ENCODE measurements around the gene ATP8B1.

ATP8B1 gene

DNA sequence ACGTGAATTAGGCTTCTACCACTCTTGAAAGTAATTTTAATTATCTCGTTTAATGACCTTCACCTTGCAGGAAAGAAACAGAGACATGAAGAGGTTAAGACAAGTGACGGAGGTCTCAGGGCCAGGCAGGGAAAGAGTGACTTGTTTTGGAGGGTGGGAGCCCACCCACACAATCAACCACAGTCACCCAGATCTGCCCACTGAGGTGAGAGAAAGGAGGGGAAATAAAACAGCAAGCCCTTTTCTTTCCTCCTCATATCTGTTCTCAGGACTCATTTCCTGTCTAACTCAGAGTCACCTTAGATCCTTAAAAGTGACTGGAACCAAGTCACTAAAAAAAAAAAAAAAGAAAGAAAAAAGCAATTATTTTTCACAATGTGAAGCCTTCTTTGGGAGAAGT is 26.8 kb downstream of the ATP8B1 start:
- intact Hi-C loops (cut with DNase I): no loop called here
- DNase-seq: no peak

DNA sequence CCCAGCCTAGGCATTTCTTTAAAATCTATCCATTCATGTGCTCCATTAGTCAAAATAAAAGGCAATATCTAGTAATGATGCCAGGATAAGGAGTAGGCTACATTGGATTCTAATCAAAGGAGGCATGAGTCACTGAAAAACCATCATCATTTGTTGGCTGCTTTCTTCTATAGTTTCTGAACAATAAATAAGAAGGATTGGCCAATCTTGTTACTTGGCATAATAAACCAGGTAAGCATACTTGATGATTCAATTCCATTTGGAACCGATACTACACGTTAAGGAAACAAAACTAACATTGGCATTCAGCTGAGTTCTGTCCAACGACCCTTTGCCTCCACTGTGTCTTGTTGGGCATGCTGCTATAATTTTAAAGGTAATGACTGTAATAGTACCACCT is 27.2 kb downstream of the ATP8B1 start:
- intact Hi-C loops (cut with DNase I): no loop called here
- DNase-seq: no peak

DNA sequence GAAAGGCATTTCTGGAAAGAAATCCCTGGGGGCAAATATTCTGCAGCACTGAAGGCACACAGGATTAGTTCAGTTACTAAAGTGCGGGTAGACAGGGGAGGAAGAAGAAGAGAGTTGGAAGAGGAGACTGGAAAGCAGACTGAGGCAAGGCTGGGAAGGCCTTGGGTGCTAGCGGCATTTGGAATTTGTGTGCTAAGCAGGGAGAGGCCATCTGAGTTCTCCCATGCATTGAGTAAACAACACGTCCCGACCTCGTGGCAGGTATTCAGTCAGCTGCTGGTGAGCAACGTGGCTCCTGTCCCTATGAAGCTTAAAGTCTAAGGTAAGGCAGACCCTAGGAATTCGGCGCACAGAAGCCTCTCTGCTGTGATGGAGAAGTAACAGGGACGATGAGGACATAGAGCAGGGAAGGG is 30.7 kb downstream of the ATP8B1 start:
- DNase-seq: no peak
- intact Hi-C loops (cut with DNase I): no loop called here

DNA sequence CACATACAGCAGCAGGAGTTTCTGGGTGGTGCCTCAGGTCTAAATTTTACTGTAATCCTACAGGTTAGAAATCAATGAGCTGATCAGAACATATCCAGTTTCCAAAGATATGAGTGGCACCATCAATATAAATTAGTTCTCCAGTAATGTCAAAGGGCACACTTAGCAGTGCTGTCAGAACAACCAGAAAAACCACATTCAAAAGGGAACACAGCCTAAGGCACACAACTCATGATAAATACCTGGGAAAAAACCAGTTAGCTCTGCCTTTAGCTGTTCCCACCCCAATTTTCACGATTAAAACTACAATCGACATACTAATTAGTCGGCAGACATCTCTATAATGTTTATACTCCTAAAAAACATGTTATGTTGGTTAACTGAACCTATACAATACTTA is 31.5 kb downstream of the ATP8B1 start:
- intact Hi-C loops (cut with DNase I): no loop called here
- no peak for DNase-seq

DNA sequence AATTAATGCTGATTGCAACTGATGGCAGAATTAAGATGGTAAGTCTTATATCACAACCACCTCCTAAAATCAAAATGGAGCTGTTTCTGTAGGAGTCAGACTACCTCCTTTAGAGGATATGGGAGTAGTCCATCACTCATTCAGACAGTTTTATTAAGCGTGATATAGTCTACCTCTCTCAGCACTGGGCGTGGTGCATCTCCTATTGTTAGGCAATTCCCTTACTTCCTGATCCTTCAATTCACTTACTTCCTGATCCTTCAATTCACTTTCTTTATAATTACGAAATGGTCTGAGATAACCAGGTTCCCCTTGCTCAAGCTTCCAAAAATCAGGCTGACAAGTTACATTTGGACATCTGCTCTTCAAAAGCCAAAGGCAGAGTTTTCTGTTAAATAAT is 31.9 kb downstream of the ATP8B1 start:
- intact Hi-C loops (cut with DNase I): no loop called here
- DNase-seq: no peak

DNA sequence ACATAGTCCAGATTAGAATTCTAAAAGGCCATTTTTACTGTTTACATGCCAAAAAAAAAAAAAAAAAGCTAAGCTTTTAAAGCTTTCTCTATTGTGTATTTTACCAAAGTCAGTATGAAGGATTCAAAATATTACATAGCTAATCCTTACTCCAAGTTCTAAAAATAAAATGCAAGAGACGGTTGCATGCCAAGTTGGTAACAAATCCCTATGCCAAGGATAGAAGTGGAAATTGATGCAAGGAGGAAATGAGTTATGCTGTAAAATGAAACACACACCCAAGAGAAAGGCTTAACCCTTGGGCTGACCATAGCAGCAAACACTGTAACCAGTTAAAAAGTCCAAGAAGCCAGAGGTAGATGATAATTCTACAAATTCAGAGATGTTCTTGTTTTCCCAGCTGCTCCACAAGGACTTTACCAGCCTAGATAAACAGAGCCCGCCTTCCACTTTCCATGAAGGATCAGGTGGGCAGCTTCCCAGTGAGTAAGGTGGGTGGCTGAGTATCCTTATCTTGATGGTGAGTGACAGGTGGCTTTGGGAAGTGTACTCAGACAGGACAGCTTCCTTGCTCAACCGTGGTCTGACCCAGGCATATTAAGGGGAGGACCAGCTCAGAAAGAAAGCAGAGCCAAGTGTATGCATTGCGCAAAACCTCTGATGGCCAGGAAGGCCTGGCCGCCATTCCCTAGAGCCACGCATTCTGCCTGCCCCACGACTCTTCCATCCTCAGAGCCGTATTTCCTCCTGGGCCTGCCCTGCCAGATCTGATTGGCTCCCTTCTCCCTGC is 34.4 kb downstream of the ATP8B1 start:
- no peak for DNase-seq
- intact Hi-C loops (cut with DNase I): no loop called here

DNA sequence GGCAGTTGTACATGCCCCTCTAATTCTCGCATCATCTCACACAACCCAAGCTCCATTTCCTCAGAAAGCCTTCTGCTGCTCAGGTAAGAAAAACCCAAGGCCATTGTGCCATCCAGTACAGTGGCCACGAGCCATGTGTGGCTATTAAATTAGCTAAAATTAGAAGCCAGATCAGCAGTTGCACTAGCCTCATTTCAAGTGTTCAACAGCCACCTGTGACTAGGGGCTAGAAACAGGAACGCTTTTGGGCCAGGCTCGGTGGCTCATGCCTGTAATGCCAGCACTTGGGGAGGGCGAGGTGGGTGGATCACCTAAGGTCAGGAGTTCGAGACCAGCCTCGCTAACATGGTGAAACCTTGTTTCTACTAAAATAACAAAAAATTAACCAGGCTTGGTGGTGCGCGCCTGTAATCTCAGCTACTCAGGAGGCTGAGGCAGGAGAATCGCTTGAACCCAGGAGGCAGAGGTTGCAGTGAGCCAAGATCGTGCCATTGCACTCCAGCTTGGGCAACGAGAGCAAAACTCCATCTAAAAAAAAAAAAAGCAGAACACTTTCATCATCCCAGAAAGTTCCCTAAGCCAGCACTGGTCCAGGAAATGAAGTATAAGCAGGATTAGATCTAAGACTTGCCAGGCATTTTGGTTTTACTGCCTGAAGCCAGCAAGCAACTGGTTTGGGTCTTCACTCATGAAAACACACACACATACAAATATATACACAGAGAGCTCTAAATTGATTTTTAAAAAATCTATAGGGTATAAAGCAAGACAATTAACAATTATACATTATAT is 35.7 kb downstream of the ATP8B1 start:
- intact Hi-C loops (cut with DNase I): no loop called here
- DNase-seq: no peak

DNA sequence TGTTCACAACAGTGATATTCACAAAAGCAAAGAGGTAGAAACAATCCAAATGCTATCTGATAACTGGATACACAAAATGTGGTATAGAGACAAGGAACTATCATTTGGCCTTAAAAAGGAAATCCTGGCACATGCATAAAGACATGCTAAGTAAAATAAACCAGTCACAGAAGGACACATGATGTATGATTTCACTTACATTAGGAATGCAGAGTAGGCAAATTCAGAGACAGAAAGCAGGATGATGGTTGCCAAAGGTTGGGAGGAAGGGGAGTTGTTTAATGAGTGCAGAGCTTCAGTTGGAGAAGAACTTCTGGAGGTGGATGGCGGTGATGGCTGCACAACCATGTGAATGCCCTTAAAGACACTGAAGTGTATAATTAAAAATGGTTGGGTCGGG is 38.1 kb downstream of the ATP8B1 start:
- DNase-seq: no peak
- intact Hi-C loops (cut with DNase I): no loop called here

DNA sequence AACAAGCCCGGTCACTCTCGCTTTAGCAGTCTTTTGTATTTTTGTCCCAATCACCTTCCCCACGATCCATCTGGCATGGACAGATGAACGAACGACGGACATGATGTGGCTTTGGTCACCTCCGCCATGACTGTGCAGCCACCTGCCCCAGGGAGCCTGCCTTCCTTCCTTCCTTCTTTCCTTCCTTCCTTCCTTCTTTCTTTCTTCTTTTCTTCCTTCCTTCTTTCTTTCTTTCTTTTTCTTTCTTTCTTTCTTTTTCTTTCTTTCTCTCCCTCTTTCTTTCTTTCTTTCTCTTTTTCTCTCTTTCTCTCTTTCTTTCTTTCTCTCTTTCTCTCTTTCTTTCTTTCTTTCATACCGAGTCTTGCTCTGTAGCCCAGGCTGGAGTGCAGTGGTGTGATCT is 39.0 kb downstream of the ATP8B1 start:
- no peak for DNase-seq
- intact Hi-C loops (cut with DNase I): no loop called here

DNA sequence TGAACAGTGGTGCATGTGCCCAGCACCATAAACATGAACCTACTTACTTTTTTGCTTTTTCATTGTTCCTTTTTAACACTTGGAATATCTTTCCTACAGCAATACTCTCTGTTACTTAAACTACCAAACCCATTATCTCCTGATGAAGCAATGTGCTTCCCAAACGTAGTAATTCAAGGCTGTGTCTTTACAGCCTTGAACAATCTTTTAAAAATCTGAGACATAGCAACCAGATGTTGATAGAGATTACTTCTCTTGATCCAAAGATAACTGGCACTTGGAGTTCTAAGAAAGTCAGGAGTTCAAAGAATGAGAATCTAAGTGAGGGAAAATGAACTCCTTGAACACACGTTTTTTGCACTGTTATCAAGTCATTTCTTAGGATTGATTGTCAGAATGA is 40.4 kb downstream of the ATP8B1 start:
- intact Hi-C loops (cut with DNase I): no loop called here
- DNase-seq: no peak

DNA sequence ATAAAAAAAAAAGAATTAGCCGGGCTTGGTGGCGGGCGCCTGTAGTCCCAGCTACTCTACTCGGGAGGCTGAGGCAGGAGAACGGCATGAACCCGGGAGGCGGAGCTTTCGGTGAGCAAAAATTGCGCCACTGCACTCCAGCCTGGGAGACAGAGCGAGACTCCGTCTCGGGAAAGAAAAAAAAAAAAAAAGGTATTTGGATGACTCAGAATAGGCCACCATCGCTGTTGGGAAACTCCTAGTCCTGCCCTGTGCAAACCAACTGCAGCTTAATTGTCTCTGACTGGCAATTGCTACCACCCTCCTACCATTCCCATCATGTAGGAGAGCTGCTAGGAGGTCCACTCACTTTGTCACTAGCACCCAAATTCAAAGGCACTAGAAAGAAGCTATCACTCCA is 43.5 kb downstream of the ATP8B1 start:
- DNase-seq: no peak
- intact Hi-C loops (cut with DNase I): no loop called here

DNA sequence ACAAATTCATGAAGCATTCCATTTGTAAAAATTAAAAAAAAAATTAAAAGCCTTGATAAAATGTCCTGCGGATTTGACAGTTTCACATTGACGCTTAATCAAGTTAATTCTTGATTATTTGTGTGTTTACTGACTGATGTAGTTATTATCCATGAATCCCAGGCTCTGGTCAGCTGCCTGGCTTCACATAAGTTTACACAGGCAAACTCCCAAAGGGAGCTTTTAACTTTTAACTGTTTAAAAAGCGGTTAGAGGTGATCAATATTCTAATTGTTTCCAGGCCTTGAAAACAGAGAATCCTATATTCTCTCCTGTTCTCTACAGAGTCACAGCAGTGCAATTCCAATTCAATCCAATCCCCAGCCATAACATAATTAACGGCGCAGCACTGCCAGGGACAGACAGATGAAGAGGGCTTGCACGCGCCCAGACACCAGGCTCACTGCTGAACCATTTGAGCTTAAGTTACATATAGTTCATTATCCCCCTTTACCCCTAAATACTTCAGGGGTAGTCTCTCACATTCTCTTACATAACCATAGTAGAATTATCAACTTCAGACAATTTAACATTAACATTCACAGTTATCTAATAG is 47.5 kb downstream of the ATP8B1 start:
- intact Hi-C loops (cut with DNase I): no loop called here
- DNase-seq: no peak

DNA sequence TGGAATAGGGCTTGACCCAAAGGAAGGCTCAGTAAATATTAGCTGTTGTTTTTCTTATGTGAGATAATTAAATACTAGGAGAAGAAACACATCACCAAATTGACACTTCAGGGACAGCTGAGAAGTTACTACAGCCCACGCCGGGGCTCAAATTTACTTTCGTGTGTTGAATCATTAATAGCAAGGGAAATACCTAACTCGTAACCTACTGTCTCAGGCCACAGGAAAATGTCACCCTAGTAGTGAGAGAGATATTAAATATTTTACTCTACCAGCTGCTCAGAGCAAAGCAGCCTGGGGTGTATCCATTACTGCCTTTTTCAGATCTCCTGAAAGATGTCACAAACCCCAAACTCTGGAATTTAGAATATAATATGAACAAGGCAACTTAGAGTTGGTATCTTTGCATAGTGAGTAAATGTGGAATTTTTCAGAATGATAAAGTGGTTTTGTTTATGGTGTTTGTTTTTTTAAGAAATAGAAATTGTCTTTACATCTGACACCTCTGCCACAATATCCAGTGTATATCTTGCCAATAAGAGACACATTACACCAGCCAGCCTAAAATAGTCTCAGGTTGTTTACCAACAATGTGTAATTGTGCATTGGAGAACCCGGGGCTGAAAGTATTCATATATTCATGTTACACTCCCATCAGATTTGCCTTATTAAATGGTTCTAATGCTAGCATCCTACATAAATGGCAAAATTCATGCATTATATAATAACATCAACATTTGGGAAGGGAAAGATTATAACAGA is 48.4 kb downstream of the ATP8B1 start:
- no peak for DNase-seq
- intact Hi-C loops (cut with DNase I): no loop called here

DNA sequence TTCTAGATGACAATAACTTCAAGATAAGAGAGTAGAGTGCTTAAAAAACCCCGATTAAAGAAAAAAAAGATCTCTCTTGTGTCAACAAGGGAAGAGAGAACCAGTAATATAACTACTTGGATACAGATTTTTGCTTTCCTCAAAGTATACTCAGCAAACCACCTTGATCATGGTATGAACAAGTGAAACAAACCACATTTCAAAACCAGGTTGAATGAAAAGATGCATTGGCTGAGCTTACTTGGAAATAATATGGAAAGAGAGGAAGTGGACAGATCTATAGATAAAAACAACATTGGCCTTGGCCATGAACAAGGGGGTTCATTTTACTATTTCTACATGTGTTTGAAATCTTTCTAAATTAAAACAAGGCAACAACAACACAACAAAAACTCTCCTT is 50.1 kb downstream of the ATP8B1 start:
- DNase-seq: no peak
- intact Hi-C loops (cut with DNase I): no loop called here

DNA sequence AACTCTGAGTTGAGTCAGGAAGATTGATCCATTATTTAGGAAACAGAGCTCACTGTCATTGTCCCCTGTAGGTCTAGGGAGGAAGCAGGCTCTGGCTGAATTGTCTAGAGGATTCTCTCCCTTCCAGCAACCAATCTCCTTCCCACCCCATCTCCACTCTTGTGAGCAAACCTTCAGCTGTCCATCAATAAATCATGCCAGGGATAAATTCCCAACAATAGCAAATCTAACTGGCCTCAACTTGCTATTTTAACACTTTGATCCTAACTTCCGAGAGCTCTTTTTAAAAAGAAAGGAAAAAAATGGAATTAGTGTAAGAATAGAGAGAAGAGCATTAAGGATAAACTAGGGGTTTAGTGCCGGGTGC is 53.5 kb downstream of the ATP8B1 start:
- intact Hi-C loops (cut with DNase I): no loop called here
- DNase-seq: no peak

DNA sequence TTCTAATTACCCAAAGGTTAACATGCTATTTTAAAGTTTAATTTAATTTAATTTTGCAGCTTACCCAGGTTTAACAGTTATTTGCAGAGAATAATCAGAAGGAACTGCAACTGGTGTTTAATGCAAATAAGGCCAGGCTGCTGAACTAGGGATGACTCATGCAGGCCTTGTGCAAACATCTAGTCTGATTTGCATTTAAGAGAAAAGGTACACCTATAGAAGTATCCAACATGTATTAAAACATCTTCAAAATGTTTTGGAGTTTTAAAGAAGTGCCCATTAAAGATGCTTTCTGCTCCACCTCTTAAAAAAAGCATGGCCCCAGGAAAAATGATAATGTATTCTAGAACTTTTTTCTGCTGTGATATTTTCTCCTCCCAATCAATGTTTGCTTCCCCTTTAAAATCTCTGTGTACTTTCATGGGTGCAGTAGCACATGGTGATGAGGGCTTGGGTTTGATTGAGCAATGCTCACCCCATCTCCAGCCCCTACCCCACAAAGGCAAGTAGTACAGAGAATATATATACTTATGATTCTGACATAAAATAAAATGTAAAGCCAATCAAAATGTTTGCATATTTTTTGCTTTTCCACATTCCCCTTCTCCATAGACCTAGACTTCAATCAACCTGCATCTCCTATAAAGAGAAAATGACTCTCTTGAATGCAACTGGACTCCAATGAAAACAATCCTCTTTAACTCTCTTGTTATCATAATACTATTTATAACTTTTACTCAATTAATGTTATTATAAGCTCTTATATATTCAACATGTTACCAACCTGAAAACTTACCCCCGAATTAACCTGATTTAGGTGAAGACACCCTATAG is 54.1 kb downstream of the ATP8B1 start:
- intact Hi-C loops (cut with DNase I): no loop called here

DNA sequence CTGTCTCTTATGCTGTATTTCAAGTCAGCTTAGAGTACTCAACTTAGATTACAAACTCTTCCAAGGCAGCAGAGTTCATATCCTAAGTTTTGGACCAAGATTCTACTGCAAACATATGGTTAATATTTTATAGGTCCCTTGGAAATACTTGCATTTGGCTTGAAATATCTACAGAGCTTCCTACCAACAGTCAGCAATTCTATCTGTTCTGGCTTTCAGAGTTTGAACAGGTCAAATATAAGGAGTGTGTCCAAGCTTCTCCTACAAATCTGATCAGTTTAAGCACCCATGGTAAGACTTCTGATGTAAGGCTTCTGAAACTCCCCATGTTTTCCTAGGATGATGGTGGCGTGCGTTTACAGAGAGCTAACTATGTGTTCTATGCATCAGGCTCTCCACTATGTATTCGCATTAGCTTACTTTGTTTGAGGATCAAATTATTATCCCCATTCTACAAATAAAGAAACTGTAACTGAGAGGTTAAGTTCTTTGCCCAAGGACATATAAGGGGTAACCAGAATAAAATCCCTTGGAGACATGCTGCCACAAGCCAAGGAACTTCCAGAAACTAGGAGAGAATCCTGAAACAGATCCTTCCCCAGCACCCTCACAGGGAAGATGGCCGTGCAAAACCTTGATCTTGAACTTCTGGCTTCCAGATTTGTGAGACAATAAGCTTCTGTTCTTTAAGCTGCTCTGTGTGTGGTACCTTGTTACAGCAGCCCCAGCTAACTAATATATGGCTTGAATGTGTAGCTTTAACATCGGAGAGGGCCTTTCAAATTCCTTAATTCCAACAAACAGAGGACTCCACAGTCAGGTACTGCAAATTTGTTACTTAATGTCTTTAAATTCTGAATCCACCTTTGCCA is 55.1 kb downstream of the ATP8B1 start:
- intact Hi-C loops (cut with DNase I): no loop called here
- no peak for DNase-seq

More for the DNA sequence above, 54.1 kb downstream of the ATP8B1 start:
- peak in 22 of 42 donors; percentile 6 to 79 (median 40) for DNase-seq

DNA sequence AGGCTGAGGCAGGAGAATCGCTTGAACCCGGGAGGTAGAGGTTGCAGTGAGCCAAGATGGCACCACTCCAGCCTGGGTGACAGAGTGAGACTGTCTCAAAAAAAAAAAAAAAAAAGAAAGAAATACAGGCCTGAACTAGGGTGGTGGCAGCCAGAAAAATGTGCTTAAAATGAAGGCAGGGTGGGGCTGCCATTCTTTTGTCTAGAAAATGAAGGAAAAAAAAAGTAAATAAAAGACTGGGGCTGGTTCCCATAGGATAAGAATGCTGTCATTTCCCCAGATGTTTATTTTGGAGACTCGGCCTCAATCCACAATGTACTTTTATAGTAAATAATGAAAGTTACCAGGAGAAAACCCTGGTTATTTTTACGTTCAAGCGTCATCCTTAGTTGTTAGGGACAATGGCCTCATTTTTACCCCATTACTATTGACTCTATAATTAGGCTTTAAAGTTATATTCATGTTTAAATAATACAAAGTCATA is 58.9 kb downstream of the ATP8B1 start:
- DNase-seq: no peak
- intact Hi-C loops (cut with DNase I): no loop called here

All from head of caudate nucleus (tissue), 42 donors.